ENCODE measurements around the gene TEX2. TPM values are rescaled to one million over a fixed set of nuclear protein-coding genes. Genes with fewer than 3 reads are reported as not detected.
A peak's percentile ranks its signal among the peaks of the same experiment; 100 is the strongest.
"Not testable (repeated sequence)": the region's sequence is repeated elsewhere in the genome, so short reads cannot be mapped to it uniquely, and the experiment has no call there.

Gene TEX2
- total RNA-seq, 1 experiment from 2014 or later = 14.3 TPM

DNA sequence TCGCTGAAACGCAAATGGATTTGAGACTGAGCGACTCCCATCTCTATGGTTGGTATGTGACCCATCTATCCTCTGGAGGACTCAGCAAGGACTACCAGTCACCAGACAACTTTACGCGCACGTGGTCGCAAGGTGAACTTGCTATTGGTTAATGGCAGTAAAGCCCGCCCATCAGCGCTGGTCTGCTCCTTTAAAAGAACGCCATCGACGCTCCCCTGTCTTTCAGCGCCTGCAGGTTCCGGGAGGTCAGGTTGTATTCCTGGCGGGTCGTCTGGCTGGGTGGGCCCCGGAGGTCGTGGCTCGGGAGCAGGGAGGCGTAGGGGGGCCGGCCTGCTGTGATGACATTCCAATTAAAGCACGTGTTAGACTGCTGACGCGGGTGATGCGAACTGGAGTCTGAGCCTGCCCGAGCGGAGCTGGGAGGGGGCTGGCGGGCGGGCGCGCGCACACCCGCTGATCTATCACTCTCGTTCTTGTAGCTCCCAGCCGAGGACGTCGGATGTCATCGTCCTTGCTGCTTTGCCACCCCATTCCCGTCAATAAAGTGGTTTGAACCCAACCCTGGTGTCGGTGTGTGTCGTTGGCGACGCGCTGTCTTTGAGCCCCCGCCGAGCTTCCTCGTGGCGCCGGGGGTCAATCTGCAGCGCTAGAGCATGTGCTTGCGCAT is 117.2 kb downstream of the TEX2 start:
- peak; percentile 98 for DNase-seq (ENCODE audit: low read depth)

DNA sequence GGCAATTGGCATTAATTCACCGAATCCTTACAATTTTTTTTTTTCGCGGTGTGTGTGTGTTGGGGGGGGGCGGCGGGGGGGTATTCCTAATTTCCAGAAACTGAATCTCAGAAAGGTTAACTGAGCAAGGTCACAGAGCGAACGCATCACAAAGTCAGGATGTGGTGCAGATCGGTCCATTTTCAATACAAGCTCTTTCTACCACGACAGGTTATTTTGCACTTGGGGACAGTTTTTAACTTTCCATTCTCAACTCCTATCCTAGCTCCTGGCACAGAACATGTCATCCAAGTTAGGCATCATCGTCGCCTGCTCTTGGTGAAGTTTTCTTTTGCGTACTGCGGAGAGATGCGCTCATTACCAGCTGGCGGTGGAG is 117.7 kb downstream of the TEX2 start:
- no peak for DNase-seq (ENCODE audit: low read depth)

DNA sequence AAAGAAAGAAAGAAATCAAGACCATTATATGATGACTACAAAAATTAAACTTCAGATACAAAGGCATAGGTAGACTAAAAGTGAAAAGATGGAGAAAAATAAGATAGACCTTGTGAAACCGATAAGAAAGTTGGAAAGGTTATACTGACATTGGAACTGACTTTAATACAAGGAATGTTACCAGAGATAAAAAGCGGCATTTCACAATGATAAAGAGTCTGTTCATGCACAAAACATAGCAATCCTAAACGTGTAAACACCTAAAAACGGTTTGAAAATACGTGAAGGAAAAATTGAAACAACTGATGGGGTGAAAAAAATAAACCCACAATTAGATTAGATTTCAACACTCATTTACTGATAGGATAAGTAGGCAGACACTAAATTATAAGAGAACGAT is 123.5 kb downstream of the TEX2 start:
- no peak for DNase-seq (ENCODE audit: low read depth)

DNA sequence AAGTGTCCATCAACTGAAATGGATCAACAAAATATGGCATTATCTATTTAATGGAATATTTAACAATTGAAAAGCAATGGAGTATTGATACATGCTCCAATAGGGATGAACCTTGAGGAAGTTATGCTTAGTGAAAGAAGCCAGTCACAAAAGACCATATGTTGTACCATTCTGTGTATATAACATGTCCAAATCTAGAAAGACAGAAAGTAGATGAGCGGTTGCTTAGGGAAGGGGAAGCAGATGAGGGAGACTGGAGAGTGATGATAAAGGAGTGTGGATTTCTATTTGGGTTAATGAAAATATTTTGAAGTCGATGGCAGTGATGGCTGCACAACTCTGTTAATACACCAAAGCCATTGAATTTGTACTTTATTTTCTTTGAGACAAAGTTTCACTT is 124.6 kb downstream of the TEX2 start:
- no peak for DNase-seq (ENCODE audit: low read depth)

DNA sequence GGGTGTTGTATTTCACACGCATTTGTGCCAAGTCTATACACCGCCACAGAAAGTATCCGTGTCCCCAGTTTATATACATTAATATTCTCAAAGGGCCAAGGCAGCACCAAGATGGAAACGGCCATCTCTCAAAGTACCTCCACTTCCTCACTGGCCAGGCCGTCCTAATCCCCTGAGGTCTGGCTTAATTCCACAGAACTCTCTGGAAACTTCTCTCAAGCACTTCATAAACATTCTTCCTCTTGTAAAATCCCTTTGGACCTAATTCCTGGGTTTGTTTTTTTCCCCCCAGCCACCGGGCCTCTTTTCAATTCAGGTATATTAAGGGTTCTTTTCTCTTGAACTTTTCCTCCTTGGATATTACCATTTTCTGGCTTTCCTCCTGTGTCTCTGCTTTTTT is 128.1 kb downstream of the TEX2 start:
- DNase-seq (ENCODE audit: low read depth) = no peak

GRCh38 chr17:64134216-64134970 is 128.7 kb downstream of the TEX2 start:
- no peak for DNase-seq (ENCODE audit: low read depth)

- DNase-seq (ENCODE audit: low read depth) = peak; percentile 50
Observed at GRCh38 chr17:64133546-64134215, 129.4 kb downstream of the TEX2 start.

DNA sequence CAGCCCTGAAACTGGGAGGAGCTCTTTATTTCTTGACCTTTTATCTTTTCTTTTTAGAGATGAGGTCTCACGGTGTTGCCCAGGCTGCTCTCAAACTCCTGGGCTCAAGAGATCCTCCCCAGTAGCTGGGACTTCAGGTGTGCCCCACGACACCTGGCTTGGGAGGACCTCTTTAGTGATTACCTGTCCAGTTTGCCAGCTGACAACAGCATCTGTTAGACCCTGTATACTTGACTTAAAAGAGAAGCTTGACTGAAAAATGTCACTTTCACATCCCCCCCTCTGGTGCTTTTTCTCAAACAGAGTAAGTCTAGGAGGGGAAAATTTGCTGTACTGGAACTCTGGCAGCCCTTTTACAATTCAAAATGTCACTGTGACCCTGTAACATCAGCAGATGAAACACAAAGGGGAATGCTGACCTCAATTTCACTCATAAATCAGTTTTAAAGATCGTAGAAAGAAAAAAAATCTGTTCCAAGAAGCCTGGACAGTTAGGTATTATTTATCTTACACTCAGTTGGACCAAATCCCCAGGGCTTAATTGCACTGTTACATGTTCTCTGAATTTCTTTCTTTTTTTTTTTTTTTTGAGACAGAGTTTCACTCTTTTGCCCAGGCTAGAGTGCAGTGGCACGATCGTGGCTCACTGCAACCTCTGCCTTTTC is 131.3 kb downstream of the TEX2 start:
- no peak for DNase-seq (ENCODE audit: low read depth)

- peak; percentile 83 for DNase-seq (ENCODE audit: low read depth)
Observed at GRCh38 chr17:64130559-64131001, 132.5 kb downstream of the TEX2 start.

DNA sequence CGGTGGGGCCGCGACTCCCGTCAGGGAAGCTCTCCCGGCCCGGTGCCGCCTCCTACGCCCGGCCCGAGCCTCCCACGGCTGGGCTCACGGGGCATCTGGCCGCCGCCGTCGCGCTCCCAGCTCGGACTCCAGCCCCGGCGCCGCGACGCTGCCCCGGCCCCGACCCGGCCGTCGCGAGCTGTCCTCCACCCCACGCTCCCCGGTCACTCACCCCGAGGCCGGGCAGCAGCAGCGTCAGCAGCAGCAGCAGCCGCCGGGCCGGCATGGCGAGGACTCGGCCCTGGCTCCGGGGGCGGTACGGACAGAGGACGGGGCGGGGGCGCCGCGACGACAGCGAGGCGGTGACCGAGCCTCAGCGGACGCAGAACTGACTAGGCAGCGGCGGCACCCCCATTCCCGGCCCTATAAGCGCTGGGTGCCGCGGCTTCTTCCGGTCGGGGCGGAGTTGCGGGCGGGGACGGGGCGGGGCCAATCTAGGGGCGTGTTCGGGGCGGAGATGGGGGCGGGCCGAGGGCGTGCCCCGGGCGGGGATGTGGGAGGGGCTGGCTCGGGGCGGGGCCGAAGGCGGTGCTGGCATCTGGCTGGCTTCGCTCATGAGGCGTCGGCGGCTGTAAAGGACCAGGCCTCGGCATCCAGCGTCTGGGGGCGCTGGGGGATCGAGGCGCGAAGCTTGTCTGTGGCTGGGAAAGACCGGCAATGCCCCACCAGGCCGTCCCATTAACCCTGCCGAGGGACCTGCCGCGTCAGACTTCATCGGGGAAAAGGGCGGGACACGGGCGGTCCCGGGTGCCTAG is 133.1 kb downstream of the TEX2 start, which contains the start of gene ERN1:
TSS of gene ERN1 (minus strand) at position 380 of the 794 bp plus-strand sequence. CDS start at position 265, 115 bp downstream.
- DNase-seq (ENCODE audit: low read depth) = peak; percentile 95

DNA sequence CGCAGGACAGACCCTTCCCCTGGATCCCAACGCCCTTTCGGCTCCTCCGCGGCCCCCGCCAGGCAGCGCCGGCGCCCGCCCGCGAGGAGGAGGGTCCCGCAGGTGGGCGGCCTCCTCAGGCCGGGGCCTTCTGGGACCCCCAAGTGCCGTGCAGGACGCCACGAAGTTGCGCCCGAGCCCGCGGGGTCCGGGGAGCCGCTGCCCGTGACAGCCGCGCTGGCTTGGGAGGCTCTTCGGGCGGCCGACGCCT is 133.6 kb downstream of the TEX2 start:
- DNase-seq (ENCODE audit: low read depth) = no peak

- peak; percentile 44 for DNase-seq (ENCODE audit: low read depth)
Observed at GRCh38 chr17:64128787-64129514, 134.1 kb downstream of the TEX2 start.

DNA sequence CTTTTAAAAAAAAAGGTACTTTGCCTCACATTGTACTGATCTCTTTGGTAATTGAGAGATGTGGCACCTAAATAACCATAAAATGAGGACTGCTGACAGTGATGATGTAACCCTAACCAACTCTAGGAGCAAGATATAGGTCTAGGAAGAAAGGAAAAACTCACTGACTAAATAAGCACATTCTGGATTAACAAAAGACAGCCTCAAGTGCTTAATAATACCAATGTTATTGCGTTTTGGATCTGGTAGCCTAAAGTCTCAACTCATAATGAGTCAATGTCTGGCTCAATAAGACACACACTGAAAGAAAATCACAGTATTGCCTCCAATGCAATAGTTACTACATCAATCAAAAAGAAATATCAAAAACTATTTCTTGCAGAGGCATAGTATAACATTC is 136.1 kb downstream of the TEX2 start:
- DNase-seq (ENCODE audit: low read depth) = no peak

- no peak for DNase-seq (ENCODE audit: low read depth)
Observed at GRCh38 chr17:64125937-64126336, 137.1 kb downstream of the TEX2 start.

DNA sequence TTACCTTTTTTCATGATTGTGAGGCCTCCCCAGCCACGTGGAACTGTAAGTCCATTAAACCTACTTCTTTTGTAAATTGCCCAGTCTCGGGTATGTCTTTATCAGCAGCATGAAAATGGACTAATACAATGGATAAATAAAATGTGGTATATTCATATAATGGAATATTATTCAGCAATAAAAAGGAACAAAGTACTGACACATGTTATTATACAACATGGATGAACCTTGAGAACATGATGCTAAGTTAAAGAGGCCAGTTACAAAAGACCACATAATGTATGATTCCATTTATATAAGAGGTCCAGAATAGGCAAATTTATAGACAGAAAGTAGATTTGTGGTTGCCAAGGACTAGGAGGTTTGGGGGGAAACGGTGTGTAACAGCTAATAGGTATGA is 138.5 kb downstream of the TEX2 start:
- DNase-seq (ENCODE audit: low read depth) = no peak

DNA sequence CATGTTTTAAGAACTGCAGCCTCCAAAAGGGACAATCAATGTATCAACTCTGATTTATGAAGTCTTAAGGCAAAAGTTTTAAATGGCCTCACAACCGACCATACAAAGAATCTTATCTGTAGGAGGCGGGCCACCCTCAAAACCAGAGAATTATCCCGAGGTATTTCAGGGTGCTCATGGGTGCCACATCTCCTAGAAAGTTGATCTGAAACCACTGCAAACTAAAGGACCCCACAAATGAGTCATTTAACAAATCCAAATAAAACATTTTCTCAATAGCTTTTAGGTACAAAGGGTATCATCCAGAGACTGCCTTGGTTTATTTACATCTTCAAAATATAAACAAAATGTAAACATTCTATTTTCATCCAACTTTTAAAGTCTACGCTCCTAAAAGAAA is 139.9 kb downstream of the TEX2 start:
- DNase-seq (ENCODE audit: low read depth) = no peak

- not testable (repeated sequence) for DNase-seq (ENCODE audit: low read depth)
Observed at GRCh38 chr17:64120972-64121786, 141.9 kb downstream of the TEX2 start.

DNA sequence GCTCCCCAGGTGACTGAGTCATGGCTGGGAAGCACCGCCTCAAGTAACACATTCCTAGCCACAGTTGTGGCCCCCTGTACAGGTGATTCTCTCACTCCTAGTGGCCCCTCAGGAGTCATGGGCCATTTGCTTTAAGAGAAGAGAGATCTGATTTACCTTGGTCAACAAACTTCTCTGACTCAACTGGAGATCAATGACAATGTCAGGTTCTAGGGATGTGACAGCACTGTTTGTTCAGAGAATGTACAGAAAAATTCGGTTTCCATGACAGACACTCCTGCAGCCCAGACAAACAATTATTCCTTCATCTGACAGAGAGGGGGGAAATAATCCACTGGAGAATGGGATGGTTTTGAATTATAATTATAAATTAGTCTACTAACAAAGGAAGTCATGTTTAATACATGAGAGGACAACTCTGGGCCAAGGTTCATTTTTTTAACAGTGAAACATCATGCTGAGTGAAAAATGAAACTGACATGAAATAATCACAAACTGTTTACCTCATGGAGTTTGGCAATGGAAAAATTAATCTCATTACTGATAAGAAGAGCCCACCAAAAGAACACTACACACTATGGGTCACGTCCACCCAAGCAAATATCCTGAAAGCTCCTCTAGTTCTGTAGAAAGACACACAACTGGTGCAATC is 142.8 kb downstream of the TEX2 start:
- no peak for DNase-seq (ENCODE audit: low read depth)
